ENCODE data around the gene CRABP2.

CRABP2 gene

DNA sequence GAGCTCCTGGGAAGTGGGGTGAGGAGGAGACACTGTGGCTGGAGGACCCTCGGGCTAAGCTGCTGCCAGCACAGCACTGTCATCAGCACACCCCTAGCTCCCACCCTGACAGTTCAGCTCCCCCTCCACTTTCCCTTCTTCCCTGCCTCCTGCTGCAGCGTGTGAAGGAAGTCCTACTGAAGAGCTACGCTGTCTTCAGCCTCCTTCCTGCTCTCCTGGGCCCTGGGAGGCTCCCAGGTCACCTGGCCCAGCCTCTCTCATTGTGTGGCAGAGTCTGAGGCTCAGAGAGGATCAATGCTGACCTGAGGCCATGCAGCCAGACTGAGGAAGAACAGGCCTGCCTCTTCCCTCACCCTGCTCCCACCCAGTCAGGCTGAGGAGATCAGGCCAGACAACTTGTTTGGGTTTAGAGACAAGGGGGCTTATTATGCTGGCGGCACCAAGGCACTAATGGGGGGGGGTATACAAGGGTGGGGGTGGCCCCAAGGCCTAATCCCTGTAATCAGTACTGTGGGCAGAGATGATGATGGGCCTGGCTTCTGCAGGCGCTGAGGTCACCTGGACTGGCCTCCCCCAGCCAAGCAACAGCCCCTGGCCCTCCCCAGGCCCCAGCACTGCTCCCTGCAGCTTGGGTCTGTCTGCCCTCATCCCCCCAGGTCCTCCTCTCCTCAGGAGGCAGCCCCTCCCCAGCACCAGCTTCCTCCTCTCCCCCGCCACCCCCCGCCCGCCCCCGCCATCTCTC, 37.2 kb downstream of the CRABP2 start:
- no peak for DNase-seq (ENCODE audit: low spot score)

DNA sequence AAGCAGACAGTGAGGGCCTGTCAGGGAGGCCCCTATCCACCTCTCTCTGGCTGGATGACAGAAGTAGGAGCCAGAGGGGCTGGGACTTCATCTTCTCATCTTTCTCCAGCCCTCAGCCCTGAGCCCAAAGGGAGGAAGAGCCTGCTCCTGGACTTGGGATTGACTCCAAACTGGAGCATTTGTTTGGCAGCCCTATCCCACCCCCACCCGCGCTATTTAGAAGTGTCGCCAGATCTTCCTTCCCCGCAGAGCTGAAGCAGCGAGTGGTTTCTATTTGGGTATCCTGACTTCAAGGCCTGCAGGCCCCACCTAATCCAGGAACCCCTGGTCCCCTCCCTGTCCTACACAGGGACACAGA, 37.8 kb downstream of the CRABP2 start:
- no peak for DNase-seq (ENCODE audit: low spot score)

DNA sequence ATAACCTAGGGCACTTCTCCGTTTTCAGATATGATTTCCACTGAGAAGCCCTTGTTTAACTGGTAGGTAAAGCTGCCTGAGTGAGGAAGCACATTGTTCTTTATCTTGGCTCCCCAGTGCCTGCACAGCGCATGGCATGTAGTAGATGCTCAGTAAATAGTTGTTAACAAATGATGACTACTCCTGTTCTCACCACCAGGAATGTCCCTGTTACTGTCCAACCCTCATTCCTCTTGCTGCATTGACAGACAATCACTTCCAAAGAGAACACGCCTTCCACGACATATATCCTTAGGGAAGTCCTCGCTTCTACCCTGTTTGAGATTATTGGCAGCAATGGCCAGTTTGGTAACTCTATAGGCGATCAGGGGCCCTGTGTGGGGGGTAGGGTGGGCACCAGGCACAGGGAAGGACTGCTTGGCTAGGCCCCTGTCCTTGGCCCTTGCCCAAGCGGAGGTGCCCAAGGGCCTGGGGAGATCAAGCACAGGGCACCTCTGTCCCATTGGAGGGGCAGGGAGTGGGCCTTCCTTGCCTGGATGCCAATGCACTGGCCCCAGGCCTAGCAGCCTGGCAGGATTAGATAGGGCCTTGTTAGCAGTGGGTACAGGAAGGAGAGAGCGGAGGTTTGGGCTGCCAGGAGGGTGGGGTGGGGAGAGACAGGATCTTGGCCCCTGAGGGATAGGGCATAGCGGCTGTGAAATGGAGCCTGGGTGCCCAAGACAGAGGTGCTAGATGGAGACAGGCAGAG, 38.3 kb downstream of the CRABP2 start:
- DNase-seq (ENCODE audit: low spot score): no peak

DNA sequence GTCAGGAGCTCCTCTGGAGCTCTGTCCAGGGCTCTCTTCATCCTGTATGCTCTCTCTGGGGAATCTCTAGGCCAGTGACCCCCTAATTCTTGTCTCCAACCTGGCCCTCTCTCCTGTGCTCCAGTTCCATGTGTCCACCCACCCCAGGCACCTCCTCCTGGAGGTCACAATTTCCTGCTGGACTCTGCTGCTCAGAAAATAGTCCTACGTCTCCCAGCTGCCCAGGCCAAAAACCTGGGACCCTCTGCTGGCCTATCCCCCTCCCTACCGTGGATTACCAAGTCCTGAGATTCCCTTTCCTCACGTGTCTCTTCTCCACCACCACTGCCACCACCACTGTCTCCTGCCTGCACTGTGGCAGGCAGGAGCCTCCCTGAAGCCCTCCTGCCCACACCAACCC, 39.8 kb downstream of the CRABP2 start:
- no peak for DNase-seq (ENCODE audit: low spot score)

DNA sequence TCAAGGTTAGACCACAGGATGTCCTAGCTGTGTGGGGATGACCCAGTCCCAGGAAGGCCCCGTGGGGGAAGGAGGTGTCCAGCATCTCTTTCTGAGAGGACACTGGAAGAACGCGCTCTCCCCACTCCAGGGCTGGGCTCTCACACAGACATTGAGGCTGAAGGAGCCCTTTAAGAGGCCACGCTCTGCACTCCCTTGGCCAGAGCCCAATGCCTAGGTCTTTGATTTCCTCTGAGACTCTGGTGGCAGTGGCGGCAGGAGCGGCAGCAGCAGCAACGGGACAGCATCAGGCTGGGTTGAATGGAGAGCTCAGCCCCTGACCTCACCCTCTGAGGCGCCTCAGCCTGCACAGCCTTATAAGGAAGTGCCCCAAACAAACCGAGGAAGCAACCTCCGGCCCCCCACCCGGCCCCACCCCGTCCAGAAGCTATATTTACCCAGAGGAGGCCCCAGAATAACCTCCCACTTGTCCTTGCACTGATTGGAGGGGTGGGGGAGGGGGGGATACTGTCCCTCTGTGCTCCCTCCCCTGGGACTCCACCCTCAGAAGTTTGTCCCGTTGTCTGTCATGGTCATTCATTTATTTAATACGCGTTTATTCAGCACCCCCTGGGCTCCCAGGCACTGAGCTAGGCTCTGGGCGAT, 40.5 kb downstream of the CRABP2 start:
- peak; percentile 59 for DNase-seq (ENCODE audit: low spot score)

DNA sequence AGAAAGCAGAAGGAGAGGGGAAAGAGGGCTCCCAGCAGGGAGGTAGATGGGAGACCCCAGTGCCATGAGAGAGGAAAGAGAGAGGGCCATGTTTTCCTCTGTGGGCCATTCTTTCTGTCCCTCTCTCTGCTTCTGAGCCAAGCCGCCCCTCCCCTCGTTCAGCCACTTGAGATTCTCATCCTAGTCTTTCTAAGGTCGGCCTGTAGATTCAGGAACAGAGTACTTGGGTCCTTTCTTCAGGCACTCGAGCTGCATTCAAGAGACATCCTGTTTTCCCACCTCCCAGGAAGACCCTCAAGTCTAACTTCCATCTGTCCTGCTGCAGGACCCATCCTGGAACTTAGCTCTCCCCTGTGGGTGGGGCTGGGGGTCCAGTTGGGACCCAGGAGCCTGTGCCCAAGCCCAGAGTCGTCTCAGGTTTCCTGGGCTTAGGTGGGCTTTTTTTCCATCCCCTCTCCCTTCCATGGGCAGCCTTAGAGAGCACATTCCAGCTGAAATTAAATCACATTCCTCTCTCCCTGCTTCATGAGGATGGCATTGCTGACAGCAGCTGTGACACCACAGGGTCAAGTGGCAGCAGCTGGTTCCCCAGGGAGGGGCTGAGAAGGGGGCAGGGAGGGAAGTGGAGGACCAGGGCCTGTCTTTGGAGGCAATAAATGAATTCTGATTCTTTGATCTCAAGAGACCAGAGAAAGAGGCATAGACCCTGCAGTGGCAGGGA, 41.2 kb downstream of the CRABP2 start:
- peak; percentile 70 for DNase-seq (ENCODE audit: low spot score)

DNA sequence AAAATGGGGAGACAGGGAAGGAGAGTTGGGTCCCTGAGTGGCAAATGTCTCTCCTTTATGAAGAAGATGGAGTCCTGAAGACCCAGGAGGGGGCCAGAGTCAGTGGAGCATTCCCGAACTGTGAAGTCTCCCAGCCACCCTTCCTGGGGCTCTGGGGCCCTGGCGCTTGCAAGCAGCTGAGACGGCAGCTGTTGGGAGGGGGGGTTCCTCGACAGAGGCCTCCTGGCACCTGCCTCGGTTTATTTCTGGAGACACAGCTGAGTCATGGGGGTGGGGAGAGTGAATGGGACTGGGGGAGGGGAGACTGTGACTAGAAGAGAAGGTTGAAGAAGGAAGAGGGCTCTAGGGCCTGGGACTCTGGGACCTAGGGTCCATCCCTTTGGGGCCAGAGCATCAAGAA, 42.2 kb downstream of the CRABP2 start:
- DNase-seq (ENCODE audit: low spot score): no peak

DNA sequence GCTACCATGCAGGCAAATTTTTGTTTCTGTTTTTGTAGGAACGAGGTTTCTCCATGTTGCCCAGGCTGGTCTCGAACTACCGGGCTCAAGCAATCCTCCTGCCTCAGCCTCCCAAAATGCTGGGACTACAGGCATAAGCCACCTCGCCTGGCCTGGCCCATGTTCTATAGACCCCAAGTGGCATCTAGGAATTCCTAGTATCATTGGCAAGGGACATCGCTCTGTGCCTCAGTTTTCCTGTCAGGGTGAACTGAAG, 42.7 kb downstream of the CRABP2 start:
- DNase-seq (ENCODE audit: low spot score): no peak

DNA sequence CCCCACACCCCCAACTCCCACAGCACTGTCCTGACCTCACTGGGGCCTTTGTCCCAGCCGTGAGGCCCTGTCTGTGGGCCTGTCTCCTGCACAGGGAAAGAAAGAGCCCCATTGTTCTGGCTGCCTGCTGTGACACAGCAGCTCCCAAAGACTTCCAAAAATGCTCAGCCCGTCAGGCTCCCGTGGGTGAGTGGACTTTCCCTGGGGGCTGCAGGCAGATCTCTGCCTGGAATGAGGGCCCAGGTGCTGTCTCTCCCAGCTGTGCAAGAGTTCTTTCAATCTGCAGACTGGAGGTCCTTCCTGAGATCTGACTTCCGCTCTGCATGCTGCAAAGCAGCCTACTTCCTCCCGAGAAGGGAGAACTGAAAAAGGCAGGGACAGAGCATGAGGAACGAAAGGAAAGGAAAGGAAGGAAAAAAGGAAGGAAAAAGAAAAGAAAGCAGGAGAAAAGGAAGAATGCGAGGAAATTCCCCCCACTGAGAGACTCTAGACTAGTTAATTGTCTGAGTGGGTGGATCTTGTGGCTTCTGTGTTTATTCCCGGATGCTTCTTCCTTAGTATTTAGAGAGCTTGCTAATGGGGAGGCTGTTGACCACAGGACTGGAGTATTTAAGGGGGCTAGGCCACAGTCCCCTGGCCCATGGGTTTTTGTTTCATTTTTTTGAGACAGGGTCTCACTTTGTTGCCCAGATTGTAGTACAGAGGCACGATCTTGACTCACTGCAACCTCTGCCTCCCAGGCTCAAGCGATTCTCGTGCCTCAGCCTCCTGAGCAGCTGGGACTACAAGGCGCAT, 43.2 kb downstream of the CRABP2 start:
- DNase-seq (ENCODE audit: low spot score): no peak

DNA sequence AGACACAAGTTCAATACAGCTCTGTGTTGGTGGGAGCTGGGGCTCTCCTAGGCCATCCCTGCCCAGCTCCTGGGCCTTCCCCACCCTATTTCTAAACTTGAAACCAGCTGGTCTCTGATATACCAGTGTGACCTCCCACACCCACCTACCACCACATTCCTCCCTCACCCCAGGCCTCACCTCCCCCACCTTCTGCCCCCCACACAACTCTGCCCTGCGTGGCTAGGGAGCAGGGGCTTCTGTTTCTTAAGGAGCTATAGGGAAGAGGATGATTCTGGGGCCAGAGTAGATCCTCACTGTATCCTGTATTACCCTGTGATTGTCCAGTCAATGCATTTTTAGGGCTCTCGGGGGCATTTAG, 44.7 kb downstream of the CRABP2 start:
- DNase-seq (ENCODE audit: low spot score): no peak

DNA sequence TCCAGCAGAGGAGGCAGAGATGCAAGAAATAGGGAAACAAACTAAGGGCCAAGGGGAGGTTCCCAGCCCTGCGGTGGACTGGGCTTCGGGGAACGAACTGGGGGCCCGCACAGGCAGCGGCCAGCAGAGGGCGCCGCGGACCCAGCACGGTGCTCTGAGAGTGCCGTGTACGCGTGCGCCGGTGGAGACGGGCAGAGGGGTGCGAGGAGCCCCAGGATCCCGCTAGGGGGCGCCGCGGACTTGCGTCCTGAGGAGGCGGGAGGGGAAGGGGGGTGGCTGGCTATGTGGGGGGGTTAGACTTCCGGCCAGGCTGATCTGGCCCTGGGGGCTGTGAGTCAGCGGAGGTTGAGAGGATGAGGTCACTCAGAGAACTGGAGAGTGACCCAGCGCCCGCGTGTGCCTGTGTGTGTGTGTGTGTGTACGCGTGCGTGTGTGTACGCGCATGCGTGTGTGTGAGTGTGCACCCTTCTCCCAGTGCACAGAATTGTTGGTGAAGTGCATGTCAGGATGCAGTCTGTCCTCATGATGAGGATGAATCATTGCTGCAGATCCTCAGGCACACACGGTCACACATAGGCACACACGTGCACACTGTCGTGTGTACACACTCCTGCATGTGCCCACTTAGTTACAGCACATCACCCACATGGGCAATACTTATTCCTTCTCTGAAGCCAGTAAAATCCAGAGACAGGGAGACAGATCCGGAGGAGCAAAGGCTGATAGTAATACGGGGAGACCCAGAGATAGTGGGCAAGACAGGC, 45.2 kb downstream of the CRABP2 start:
- DNase-seq (ENCODE audit: low spot score): peak; percentile 99

DNA sequence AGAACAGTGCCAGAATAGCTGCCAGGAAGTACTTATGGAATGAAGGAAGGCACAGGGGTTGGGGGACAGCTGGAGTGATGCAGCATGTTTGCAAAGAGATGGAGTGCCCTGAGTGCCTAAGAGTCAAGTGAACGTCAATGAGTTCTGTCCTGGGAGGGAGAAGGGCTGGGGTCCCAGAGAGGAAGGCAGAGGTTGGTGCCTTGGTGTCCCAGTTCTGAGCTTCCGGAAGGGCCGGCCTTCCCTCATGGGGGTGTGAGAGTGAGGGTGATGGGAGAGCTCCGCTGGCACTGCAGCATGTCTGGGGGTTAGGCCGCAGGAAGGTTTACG, 45.8 kb downstream of the CRABP2 start:
- no peak for DNase-seq (ENCODE audit: low spot score)

DNA sequence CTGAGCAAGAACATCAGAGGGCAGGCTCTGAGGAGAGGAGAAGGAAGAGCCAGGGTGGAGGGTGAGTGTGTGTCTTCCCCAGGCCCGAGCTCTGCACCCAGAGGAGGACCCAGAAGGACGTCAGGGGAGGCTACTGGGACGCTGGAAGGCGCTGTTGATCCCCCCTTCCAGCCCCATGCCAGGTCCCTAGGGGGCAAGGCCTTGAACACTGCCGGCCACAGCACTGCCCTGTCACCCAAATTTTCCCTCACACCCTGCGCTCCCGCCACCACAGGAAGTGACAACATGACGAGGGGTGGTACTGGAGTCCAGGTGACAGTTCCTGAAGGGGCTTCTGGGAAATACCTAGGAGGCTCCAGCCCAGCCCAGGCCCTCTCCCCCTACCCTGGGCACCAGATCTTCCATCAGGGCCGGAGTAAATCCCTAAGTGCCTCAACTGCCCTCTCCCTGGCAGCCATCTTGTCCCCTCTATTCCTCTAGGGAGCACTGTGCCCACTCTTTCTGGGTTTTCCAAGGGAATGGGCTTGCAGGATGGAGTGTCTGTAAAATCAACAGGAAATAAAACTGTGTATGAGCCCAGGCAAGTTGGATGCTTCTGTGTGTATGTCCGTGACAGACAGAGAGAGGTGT, 46.3 kb downstream of the CRABP2 start:
- DNase-seq (ENCODE audit: low spot score): no peak

DNA sequence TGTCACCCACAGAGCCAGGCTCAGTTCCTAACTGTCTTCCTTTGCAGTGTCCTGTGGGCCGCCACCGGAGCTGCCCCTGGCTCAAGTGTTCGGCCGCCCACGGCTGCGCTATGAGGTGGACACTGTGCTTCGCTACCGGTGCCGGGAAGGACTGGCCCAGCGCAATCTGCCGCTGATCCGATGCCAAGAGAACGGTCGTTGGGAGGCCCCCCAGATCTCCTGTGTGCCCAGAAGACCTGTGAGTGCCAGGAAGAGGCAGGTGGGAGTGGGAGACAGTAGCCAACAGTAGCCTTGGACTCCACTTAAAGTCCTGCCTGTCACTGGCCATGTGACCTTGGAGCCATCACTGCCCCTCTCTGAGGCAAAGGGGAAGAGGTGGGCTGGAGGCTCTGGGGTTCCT, 46.9 kb downstream of the CRABP2 start:
- no peak for DNase-seq (ENCODE audit: low spot score)

DNA sequence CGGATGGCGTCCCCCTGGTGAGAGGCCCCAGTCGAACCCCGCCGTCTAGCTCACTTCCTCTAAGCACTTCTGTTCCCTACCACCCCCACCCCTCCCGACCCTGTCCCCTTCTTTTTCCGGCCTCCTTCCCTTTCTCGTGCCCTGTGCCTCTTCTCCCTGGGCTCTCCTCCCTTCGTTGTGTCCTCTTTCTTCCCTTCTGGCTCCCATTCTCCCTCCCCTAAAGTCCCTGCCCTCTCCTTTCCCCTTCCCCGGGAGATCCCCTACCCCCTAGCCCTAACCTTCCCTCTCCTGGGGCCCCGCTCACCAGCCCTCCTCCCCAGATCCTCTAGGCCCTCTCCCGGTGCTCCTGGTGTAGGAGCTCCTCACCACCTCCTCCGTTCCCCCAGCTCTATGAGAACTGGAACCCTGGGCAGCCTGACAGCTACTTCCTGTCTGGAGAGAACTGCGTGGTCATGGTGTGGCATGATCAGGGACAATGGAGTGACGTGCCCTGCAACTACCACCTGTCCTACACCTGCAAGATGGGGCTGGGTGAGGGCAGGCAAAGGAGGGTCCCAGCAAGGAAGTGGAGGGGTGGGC, 47.6 kb downstream of the CRABP2 start:
- DNase-seq (ENCODE audit: low spot score): no peak

DNA sequence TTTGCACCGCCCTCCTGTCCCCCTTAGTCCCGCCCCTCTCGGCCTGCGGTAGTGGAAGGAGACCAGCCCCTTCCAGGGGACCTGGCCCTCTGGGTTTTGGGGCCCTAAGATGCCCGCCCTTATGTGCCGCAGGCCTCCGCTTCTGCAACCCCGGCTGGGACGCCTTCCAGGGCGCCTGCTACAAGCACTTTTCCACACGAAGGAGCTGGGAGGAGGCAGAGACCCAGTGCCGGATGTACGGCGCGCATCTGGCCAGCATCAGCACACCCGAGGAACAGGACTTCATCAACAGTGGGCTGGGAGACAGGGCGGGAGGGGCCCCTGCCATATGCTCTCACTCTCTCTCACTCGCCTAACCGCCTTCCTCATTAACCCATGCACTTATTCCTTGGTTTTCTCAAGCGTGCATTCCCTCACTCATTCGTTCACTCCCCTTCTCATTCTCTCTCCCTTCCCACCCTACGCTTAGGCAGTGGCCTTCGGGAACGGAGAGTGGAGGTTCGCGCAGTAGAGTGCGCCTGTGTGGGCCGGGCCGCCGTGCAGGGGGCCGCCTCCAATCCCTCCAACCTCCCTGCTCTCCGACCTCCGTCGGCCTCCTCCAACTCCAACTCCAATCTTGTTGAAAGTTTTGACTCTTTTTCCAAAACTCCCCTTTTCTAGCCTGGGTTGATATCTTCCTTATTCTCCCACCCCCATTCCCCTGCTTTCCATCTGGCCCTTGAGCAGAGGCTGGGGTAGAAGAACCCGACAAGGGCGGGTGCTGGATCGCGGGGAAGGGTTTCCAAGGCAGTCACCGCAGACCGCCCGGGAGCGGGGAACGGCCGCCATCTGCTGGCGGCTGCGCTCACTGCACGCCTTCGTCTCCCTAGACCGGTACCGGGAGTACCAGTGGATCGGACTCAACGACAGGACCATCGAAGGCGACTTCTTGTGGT, 48.3 kb downstream of the CRABP2 start:
- peak; percentile 91 for DNase-seq (ENCODE audit: low spot score)

DNA sequence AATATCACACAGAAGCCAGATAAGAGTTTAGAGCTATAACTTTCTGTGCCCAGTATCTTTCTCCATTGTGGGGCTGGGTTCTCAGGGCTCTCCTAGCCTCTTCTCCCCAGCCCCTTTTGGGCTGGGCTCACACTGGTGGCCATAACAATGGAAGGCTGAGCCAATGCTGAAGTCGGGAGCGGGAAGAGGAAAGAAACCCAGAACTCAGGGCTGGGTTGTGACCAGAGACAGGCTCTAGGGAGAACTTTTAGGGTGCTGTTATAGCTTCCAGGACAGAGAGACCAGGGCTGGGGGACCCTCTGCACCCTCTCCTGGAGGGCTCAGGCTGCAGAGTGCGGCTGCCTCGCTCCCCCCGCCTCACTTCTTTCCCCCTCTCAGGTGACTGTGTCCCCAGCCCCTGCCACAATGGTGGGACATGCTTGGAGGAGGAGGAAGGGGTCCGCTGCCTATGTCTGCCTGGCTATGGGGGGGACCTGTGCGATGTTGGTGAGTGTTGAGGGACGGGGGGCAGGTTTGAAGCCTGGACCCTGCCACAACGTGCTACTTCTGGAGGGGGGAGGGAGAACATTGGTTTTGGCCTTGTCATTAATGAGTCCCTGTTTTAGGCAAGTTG, 49.4 kb downstream of the CRABP2 start:
- DNase-seq (ENCODE audit: low spot score): no peak

DNA sequence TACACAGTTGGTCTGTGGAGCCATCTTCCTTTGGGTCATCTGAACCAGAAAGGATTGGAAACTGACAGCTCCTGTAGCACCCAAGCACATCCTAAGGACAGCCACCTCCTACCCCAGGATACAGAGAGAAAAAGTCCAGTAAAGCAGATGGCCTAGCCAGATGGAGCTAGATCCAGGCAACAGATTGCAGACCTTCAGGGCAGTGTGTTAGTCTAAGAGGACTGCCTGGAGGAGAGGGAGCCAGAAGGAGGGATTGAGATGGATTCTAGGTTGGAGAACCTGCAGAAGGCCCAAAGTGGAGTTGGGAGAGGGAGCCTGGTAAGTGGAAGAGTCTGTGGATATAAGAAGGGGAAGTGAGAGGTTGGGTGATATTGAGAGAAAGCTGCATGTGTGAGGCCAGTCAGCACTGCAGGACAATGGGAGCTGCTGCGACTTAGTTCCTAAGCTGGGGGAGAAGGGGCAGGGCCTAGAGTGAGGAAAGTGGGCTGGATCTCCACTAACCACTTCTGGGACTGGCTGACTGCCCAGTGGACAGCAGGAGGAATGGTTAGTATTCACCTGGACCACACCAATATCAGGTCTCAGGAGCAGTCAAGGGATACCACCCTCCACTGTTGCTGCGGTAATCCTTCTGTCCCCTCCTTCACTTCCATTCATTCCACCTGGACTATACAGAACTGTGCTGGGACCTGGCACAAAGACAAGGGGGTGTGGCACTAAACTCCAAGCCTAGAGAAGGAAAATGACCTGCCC, 50.1 kb downstream of the CRABP2 start:
- DNase-seq (ENCODE audit: low spot score): no peak

Measured in AG08396 (cell line).